ENCODE data around the gene SFT2D3. TPM values are rescaled to one million over a fixed set of nuclear protein-coding genes. Genes with fewer than 3 reads are reported as not detected.

The SFT2D3 gene
- total RNA-seq, 1 donor from 2014 or later, result 4.9 TPM

DNA sequence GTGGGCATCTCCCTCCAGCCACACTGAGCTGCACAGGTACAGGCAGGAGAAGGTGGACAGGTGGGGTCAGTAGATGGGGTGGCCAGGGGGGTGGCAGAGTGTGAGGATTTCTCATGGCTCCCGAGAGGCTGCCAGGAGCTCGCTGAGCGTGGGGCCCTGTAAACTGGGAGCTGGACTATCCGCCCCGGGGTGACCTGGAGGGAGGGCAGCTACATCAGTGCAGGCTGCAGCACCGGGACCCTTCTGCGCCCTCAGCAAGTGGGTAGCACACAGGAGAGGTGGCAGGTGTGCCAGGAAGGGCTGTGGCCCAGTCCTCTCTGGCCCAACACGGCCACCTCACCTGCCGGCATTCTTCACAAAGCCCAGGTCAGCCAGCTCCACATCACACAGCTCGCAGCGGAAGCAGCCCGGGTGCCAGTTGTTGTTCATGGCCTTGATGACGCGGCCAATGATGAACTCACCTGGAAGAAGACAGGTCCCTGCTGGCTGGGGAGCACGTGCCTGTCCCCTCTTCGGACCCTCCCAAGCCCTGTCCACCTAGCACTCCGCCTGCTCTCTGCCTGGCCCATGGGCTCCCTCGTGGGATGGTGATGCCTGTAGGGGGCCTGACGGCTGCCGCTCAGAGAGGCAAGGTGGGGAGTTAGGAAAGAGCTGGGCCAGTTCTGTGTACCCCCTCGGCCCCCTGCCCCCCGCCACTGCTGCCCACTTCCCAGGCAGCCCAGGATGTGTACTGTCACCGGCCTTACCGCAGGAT is 47.0 kb upstream of the SFT2D3 start:
- Mint-ChIP-seq H3K27me3 (ENCODE audit: unreplicated experiment) (peaks cover 18% of the 10 kb centered on the region), H3K4me3 (ENCODE audit: unreplicated experiment) (no peak overlapping the region), H3K36me3 (ENCODE audit: low read depth, unreplicated experiment) (no peaks in the 10 kb centered on the region), H3K27ac (ENCODE audit: unreplicated experiment) (peak overlapping the region; percentile 57), H3K4me1 (ENCODE audit: unreplicated experiment) (peaks cover 8% of the 10 kb centered on the region), H3K9me3 (ENCODE audit: unreplicated experiment) (no peaks in the 10 kb centered on the region)
- DNase-seq (ENCODE audit: low spot score), result no peak
- TF ChIP-seq, protein P1, sequence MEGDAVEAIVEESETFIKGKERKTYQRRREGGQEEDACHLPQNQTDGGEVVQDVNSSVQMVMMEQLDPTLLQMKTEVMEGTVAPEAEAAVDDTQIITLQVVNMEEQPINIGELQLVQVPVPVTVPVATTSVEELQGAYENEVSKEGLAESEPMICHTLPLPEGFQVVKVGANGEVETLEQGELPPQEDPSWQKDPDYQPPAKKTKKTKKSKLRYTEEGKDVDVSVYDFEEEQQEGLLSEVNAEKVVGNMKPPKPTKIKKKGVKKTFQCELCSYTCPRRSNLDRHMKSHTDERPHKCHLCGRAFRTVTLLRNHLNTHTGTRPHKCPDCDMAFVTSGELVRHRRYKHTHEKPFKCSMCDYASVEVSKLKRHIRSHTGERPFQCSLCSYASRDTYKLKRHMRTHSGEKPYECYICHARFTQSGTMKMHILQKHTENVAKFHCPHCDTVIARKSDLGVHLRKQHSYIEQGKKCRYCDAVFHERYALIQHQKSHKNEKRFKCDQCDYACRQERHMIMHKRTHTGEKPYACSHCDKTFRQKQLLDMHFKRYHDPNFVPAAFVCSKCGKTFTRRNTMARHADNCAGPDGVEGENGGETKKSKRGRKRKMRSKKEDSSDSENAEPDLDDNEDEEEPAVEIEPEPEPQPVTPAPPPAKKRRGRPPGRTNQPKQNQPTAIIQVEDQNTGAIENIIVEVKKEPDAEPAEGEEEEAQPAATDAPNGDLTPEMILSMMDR (IDR thresholded peaks at IDR 0.05; ENCODE audit: unreplicated experiment), result no peak

DNA sequence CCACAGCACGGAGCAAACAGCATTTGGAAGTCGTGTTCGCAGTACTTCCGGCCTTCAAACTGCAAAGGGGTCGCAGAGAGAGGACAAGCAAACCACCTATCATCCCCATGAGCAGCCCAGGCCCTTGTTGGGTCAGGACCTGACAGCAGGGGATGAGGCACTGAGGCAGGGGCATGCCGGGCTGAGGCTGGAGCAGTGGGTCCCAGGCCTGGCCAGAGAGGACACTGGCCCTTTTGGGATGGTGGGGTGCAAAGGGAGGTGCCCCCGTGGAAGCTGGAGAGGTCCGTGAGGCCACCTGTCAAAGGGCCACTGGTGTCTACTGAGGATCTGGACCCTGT is 46.5 kb upstream of the SFT2D3 start:
- Mint-ChIP-seq H3K4me1 (ENCODE audit: unreplicated experiment) (peaks cover 4% of the 10 kb centered on the region), H3K27ac (ENCODE audit: unreplicated experiment) (no peak overlapping the region), H3K36me3 (ENCODE audit: low read depth, unreplicated experiment) (no peaks in the 10 kb centered on the region), H3K9me3 (ENCODE audit: unreplicated experiment) (no peaks in the 10 kb centered on the region), H3K4me3 (ENCODE audit: unreplicated experiment) (no peak overlapping the region), H3K27me3 (ENCODE audit: unreplicated experiment) (peaks cover 18% of the 10 kb centered on the region)
- TF ChIP-seq, protein P1 (IDR thresholded peaks at IDR 0.05; ENCODE audit: unreplicated experiment), result no peak
- DNase-seq (ENCODE audit: low spot score), result no peak

DNA sequence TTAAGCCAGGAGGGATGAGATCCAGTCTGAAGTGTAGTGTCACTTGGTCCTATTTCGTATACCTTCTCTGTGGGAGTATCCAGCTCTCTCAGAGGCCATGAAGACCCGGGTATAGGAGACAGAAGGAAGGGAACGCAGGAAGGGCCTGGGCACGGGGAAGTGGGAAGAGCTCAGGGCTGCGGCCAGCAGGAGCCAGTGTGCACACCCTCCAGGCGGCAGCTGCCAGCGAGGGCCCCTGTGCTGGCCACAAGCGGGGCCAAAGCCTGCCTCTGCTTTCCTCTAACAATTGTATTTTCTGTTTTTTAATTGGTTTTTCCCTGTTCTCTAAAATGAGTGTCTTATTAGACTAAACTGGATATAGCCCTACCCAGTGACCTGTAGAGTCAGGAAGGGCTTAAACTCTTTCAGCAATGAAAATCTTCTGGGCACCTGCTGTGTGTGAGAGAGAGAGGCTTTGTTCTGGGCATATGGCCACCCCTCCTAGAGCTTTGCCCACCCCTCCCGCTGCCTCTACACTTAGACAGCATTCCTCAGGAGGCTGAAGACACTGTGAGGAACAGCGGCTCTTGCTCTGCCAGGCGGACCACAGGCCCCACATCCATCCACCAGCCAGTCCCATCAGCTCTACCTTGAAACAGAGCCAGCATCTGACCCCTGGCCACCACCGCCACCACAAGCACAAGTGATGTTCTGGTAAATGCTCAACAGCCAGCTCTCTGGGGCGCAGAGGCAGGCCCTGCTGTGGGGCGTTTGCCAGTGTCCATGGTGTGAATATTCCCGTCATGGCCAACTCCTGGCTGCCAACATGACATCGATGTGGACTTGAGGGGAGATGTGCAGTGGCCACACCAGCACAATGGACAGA is 45.9 kb upstream of the SFT2D3 start:
- TF ChIP-seq, protein P1 (IDR thresholded peaks at IDR 0.05; ENCODE audit: unreplicated experiment), result no peak
- Mint-ChIP-seq H3K4me1 (ENCODE audit: unreplicated experiment) (peaks cover 4% of the 10 kb centered on the region), H3K4me3 (ENCODE audit: unreplicated experiment) (no peak overlapping the region), H3K9me3 (ENCODE audit: unreplicated experiment) (no peaks in the 10 kb centered on the region), H3K27me3 (ENCODE audit: unreplicated experiment) (peaks cover 18% of the 10 kb centered on the region), H3K27ac (ENCODE audit: unreplicated experiment) (no peak overlapping the region), H3K36me3 (ENCODE audit: low read depth, unreplicated experiment) (no peaks in the 10 kb centered on the region)
- no peak for DNase-seq (ENCODE audit: low spot score)

DNA sequence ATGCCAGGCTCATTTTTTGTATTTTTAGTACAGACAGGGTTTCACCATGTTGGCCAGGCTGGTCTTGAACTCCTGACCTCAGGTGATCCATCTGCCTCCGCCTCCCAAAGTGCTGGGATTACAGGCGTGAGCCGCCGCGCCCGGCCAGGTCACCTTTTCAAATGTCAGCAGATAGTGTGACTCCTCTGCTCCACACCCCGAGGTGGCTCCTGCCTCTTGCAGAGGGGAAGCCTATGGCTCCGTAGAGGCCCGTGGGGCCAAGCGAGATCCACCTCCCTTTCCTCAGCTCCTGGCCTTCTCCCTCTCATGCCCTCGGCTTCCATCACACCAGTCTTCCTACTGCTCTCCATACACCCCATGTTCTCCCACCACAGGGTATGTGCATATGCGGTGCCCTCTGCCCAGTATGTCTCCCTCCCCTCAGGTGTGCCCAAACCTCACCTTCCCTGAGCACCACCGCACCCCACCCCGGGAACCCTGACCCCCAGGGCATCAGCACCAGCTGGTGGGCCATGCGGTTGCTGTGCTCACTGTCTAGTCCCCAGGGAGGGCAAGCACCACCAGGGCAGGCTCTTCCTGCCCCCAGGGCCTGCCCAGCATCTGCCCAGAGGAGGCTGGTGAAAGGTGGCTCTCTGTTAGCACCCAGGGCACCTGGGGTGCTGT is 44.6 kb upstream of the SFT2D3 start:
- no peak for DNase-seq (ENCODE audit: low spot score)
- no peaks in the 10 kb centered on the region for H3K9me3 Mint-ChIP-seq (ENCODE audit: unreplicated experiment)
- peaks cover 4% of the 10 kb centered on the region for H3K4me1 Mint-ChIP-seq (ENCODE audit: unreplicated experiment)
- H3K27me3 Mint-ChIP-seq (ENCODE audit: unreplicated experiment), result peaks cover 12% of the 10 kb centered on the region
- no peak overlapping the region for H3K27ac Mint-ChIP-seq (ENCODE audit: unreplicated experiment)
- no peak overlapping the region for H3K4me3 Mint-ChIP-seq (ENCODE audit: unreplicated experiment)
- no peaks in the 10 kb centered on the region for H3K36me3 Mint-ChIP-seq (ENCODE audit: low read depth, unreplicated experiment)
- TF ChIP-seq, protein P1 (IDR thresholded peaks at IDR 0.05; ENCODE audit: unreplicated experiment), result no peak

Data from endothelial cell (in vitro differentiated cells).